ENCODE results near the gene LGALS13.

The LGALS13 gene

GRCh38 chr19:39592381-39592780 lies 9.9 kb upstream of the LGALS13 start:
- no peak for TF ChIP-seq CTCF (IDR thresholded peaks at IDR 0.05; ENCODE audit: low read depth, low read length)
- no peak for DNase-seq (ENCODE audit: extremely low read depth, low read depth)

DNA sequence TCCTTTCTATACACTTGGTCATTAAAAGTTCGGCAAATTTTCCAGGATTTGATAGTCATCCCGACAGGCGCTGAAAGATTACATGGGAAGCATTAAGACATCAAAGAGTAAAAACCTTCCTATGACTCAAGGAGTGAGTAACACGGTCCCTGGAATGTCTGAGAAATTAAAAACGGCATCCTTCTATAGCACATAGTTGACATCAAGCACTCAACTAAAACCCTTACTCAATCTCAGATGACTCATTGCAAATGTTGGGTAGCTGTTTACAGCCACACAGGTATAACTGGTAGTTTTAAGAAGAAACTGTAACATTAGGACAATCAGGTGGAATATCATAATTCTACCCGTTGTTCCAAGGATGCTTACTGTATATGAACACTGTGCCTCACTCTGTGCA lies 6.4 kb upstream of the LGALS13 start:
- TF ChIP-seq CTCF (IDR thresholded peaks at IDR 0.05; ENCODE audit: low read depth, low read length) = no peak
- no peak for DNase-seq (ENCODE audit: extremely low read depth, low read depth)

- no peak for TF ChIP-seq CTCF (IDR thresholded peaks at IDR 0.05; ENCODE audit: low read depth, low read length)
- no peak for DNase-seq (ENCODE audit: extremely low read depth, low read depth)
Observed at GRCh38 chr19:39596911-39597310, 5.4 kb upstream of the LGALS13 start.

DNA sequence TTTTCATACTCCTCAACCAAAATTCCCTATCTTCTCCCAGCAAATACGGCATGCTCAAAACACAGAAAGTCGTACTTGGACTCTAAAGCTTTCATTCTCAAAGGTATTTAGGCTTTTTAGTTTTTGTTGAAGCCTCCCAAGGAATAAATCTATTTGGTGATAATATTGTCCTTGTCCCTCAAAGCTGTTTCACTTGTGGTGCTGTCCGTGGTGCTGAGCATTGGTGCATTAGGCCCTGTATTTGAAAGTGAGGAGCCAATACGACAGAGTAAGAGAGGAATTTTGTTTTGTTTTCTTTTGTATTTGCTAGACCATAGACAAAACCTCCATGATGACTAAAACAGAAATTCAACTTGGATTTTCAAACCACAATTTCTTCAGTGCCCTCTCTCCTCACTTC lies 3.2 kb upstream of the LGALS13 start:
- no peak for DNase-seq (ENCODE audit: extremely low read depth, low read depth)
- TF ChIP-seq CTCF (IDR thresholded peaks at IDR 0.05; ENCODE audit: low read depth, low read length) = no peak

DNA sequence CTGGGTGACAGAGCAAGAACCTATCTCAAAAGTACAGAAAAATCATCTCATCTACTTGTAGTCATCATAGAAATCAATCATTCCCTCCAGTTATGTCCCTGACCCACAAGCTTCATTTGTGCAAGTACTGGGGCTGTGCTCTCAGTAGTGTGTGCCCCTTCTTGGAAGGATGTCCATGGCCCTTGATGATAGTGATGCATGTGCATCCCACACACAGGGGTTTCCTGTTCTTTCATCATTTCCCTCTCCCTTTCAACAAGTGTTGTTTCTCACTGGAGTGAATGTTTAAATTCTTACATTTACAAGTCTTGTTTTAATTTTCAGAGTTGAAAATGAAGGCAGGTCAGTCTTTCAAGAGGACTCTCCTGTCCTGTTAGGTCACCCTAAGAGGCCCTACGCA lies 1.5 kb downstream of the LGALS13 start:
- no peak for DNase-seq (ENCODE audit: extremely low read depth, low read depth)
- TF ChIP-seq CTCF (IDR thresholded peaks at IDR 0.05; ENCODE audit: low read depth, low read length) = no peak

- no peak for DNase-seq (ENCODE audit: extremely low read depth, low read depth)
- TF ChIP-seq CTCF (IDR thresholded peaks at IDR 0.05; ENCODE audit: low read depth, low read length) = no peak
Observed at GRCh38 chr19:39607021-39607420, 4.7 kb downstream of the LGALS13 start.

DNA sequence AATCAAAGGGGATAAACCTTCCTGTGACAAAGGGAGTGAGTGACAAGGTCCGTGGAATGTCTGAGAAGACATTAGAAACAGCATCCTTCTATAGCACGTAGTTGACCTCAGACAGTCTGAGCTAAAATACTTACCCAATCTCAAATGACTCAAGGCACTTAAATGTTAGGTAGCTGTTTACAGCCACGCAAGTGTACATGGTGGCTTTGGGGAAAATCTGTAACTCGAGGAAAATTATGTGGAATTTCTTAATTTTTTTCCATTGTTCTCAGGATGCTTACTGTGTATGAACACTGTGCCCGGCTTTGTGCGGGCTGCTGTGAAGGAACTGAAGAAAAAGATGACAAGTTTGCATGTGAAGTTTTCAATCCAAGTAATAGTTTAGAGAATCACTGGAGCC lies 5.2 kb downstream of the LGALS13 start:
- no peak for TF ChIP-seq CTCF (IDR thresholded peaks at IDR 0.05; ENCODE audit: low read depth, low read length)
- no peak for DNase-seq (ENCODE audit: extremely low read depth, low read depth)

All from AG09319 (cell line).